HCT116 (cell line): ENCODE measurements around the gene HLA-DQB2. TPM values are rescaled to one million over a fixed set of nuclear protein-coding genes. Genes with fewer than 3 reads are reported as not detected.

Experiments used
- ATAC-seq: fragments of 200-7000 bp; cut with Tn5 transposase; 2 replicates; pipeline ENCODE4 v1.9.1; 2020; ENCODE audit warnings: mild to moderate bottlenecking, moderate library complexity
- BruUV-seq: library from RNA; stranded (reverse); fragments of 400-500 nt; replicated peaks from 2 replicates; lab custom pipeline; 2021; lab: Mats Ljungman, UMichigan
- CTCF ChIA-PET: fragments of 300-600 bp; sonication (Branson Sonifier 250); formaldehyde crosslinking; loops from one replicate; lab custom pipeline; 2021; ENCODE audit warnings: antibody characterized with exemption; lab: Charles Lee
- POLR2A ChIA-PET: fragments of 300-600, 350-600 bp; sonication (Branson Sonifier 250); formaldehyde crosslinking; loops from one replicate; lab custom pipeline; 2021; ENCODE audit warnings: antibody characterized with exemption; lab: Charles Lee
- RAD21 ChIA-PET, 2 experiments: fragments of 300-600 bp; sonication (Branson Sonifier 250); formaldehyde crosslinking; loops; one replicate each; lab custom pipeline; 2023; ENCODE audit warnings: low total read pairs in 2 of 2; ENCODE audit not compliant: uncharacterized antibody in 2 of 2, unreplicated experiment in 2 of 2, low non-redundant PET in 1 of 2; lab: Charles Lee
- DNase-seq: peaks from one replicate; pipeline ENCODE4 v3.0.0-alpha.2; 2010; ENCODE audit warnings: low read depth, low spot score
- H2AFZ ChIP-seq: fragments of 200-600 bp; shearing (Covaris generic), sonication (generic); 2 replicates; pipeline ENCODE4 v1.6.1; 2017; ENCODE audit warnings: low read depth, mixed run types, mixed read lengths, antibody characterized with exemption, low read length; ENCODE audit not compliant: poor library complexity, severe bottlenecking
- H3K27ac ChIP-seq: 2 replicates; pipeline ENCODE4 v1.5.1; 2012; ENCODE audit warnings: low read depth, low read length
- H3K27me3 ChIP-seq: fragments of 200-600 bp; sonication (generic); 2 replicates; pipeline ENCODE4 v1.6.1; 2016; ENCODE audit warnings: mixed run types, low read length, mixed read lengths; ENCODE audit not compliant: insufficient read depth
- H3K36me3 ChIP-seq, 2 experiments: fragments of 200-500 bp in 1 of 2; fragments of 200-600 bp in 1 of 2; sonication (Bioruptor generic) in 1 of 2; sonication (generic) in 1 of 2; 2 replicates each; pipeline versions ENCODE4 v1.5.1 to v1.6.1; 2014 to 2016; ENCODE audit warnings: low read length in 2 of 2, inconsistent platforms in 1 of 2, mixed read lengths in 1 of 2, mixed run types in 1 of 2; ENCODE audit not compliant: insufficient read depth in 2 of 2, control insufficient read depth in 1 of 2
- H3K4me1 ChIP-seq, 2 experiments: fragments of 200-600 bp in 1 of 2; sonication (generic) in 1 of 2; 2 replicates each; pipeline versions ENCODE4 v1.5.1 to v1.6.1; 2012 to 2017; ENCODE audit warnings: low read length in 2 of 2, inconsistent platforms in 1 of 2, mild to moderate bottlenecking in 1 of 2, mixed read lengths in 1 of 2, mixed run types in 1 of 2, moderate library complexity in 1 of 2; ENCODE audit not compliant: insufficient read depth in 2 of 2, control insufficient read depth in 1 of 2
- H3K4me2 ChIP-seq: fragments of 200-600 bp; sonication (generic); 2 replicates; pipeline ENCODE4 v1.6.1; 2017; ENCODE audit warnings: mixed run types, low read length, mixed read lengths
- H3K4me3 ChIP-seq, 2 experiments: fragments of 200-600 bp in 1 of 2; sonication (generic) in 1 of 2; replicated peaks in 1 of 2; 2 replicates each; pipeline ENCODE4 v1.5.1; 2011 to 2016; ENCODE audit warnings: low read length in 2 of 2, control low read depth in 1 of 2, low read depth in 1 of 2, mild to moderate bottlenecking in 1 of 2, mixed read lengths in 1 of 2, mixed run types in 1 of 2
- H3K79me2 ChIP-seq: fragments of 200-600 bp; sonication (generic); 2 replicates; pipeline ENCODE4 v1.6.1; 2017; ENCODE audit warnings: mild to moderate bottlenecking, mixed run types, low read length, moderate library complexity, mixed read lengths; ENCODE audit not compliant: insufficient read depth
- H3K9ac ChIP-seq: fragments of 200-600 bp; sonication (generic); 2 replicates; pipeline ENCODE4 v1.6.1; 2016; ENCODE audit warnings: low read length, mixed read lengths
- H3K9me2 ChIP-seq: fragments of 200-600 bp; sonication (generic), shearing (Covaris generic); 2 replicates; pipeline ENCODE4 v1.6.1; 2017; ENCODE audit warnings: mixed run types, mild to moderate bottlenecking, moderate library complexity; ENCODE audit not compliant: insufficient read depth
- H3K9me3 ChIP-seq, 2 experiments: fragments of 200-500 bp in 1 of 2; fragments of 200-600 bp in 1 of 2; sonication (Bioruptor generic) in 1 of 2; sonication (generic) in 1 of 2; 2 replicates each; pipeline ENCODE4 v1.6.1; 2014 to 2017; ENCODE audit warnings: low read length in 2 of 2, mixed read lengths in 2 of 2, inconsistent platforms in 1 of 2, low read depth in 1 of 2, mild to moderate bottlenecking in 1 of 2, mixed run types in 1 of 2, moderate library complexity in 1 of 2; ENCODE audit not compliant: control insufficient read depth in 1 of 2, insufficient read depth in 1 of 2
- H4K20me1 ChIP-seq: fragments of 200-600 bp; sonication (generic), shearing (Covaris generic); 2 replicates; pipeline ENCODE4 v1.6.1; 2017; ENCODE audit warnings: mixed run types, mild to moderate bottlenecking, moderate library complexity; ENCODE audit not compliant: insufficient read depth
- ATF3 ChIP-seq: IDR thresholded peaks from 2 replicates; pipeline ENCODE4 v1.6.1; 2012
- CBX3 ChIP-seq: IDR thresholded peaks from 2 replicates; pipeline ENCODE4 v1.6.1; 2012; ENCODE audit warnings: low read depth
- CEBPB ChIP-seq: IDR thresholded peaks from 2 replicates; pipeline ENCODE4 v1.6.1; 2012; ENCODE audit warnings: low read depth
- ELF1 ChIP-seq: IDR thresholded peaks from 2 replicates; pipeline ENCODE4 v1.6.1; 2012; ENCODE audit warnings: low read depth, borderline replicate concordance
- EZH2 ChIP-seq: fragments of 200-600 bp; sonication (generic); IDR thresholded peaks from 2 replicates; pipeline ENCODE4 v1.6.1; 2017; ENCODE audit warnings: antibody characterized with exemption, mixed run types
- EZH2phosphoT487 ChIP-seq: fragments of 200-600 bp; IDR thresholded peaks from 2 replicates; pipeline ENCODE4 v1.6.1; 2018; ENCODE audit warnings: antibody characterized with exemption, borderline replicate concordance
- FOSL1 ChIP-seq: IDR thresholded peaks from 2 replicates; pipeline ENCODE4 v1.6.1; 2012; ENCODE audit warnings: low read depth
- POLR2A ChIP-seq: IDR thresholded peaks from 2 replicates; pipeline ENCODE4 v1.7.0; 2011; ENCODE audit warnings: borderline replicate concordance; ENCODE audit not compliant: insufficient read depth, insufficient read length; ENCODE audit errors: extremely low read depth
- RAD21 ChIP-seq: IDR thresholded peaks from 2 replicates; pipeline ENCODE4 v1.6.1; 2012; ENCODE audit warnings: low read depth, mild to moderate bottlenecking
- REST ChIP-seq: IDR thresholded peaks from 2 replicates; pipeline ENCODE4 v1.6.1; 2012; ENCODE audit warnings: low read depth
- SIN3A ChIP-seq: IDR thresholded peaks from 2 replicates; pipeline ENCODE4 v1.6.1; 2012; ENCODE audit warnings: low read depth
- ZFX ChIP-seq: fragments of 450-650 bp; IDR thresholded peaks from 2 replicates; pipeline ENCODE4 v1.6.1; 2017
- intact Hi-C: fragments of 100-400 bp; cut with micrococcal nuclease; formaldehyde crosslinking; loops from 2 replicates; pipeline ENCODE4 v1.10.0; 2022
- total RNA-seq: library from RNA; stranded (reverse); gene quantifications from one replicate; pipeline ENCODE4 v1.2.1, GENCODE V29; 2021; ENCODE audit not compliant: unreplicated experiment
- TF ChIP-seq, protein P1 (sequence below): IDR thresholded peaks from 2 replicates; pipeline ENCODE4 v1.6.1; 2012

Gene HLA-DQB2
- total RNA-seq, 1 experiment from 2014 or later = 1.8 TPM

DNA sequence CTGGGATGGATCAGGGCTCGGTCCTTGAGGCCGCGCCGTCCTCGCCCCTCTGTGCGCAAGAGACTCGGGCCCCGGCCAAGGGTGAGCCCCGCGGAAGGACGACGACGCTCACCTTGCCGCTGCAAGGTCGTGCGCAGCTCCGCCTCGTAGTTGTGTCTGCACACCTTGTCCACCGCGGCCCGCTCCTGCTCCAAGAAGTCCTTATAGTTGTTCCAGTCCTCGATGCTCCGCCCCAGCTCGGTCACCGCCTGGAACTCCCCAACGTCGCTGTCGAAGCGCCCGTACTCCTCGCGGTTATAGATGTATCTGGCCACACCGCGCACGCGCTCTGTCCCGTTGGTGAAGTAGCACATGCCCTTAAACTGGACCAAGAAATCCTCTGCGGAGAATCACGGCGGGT lies 1.8 kb downstream of the HLA-DQB2 start:
- H3K27ac ChIP-seq = no peak overlapping the region
- H3K79me2 ChIP-seq = no peaks in the 10 kb centered on the region
- H3K4me2 ChIP-seq = no peak overlapping the region
- DNase-seq (no peak), ATAC-seq (no peak)
- ChIA-PET RAD21 (no interaction called here), POLR2A (no interaction called here), CTCF (no interaction called here)
- H3K4me1 ChIP-seq = no peaks in the 10 kb centered on the region
- TF ChIP-seq, protein P1, sequence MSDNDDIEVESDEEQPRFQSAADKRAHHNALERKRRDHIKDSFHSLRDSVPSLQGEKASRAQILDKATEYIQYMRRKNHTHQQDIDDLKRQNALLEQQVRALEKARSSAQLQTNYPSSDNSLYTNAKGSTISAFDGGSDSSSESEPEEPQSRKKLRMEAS = no peak
- no peak for TF ChIP-seq FOSL1
- no peak for TF ChIP-seq POLR2A
- no peak for TF ChIP-seq REST
- no peak for TF ChIP-seq CEBPB
- no peak overlapping the region for H2AFZ ChIP-seq
- H3K4me3 ChIP-seq = no peak overlapping the region
- H4K20me1 ChIP-seq = no peaks in the 10 kb centered on the region
- no peaks in the 10 kb centered on the region for H3K9me3 ChIP-seq
- no peaks in the 10 kb centered on the region for H3K36me3 ChIP-seq
- H3K9me2 ChIP-seq = no peaks in the 10 kb centered on the region
- no peak overlapping the region for H3K9ac ChIP-seq
- no TSS peak for BruUV-seq
- intact Hi-C loops = no loop called here
- H3K27me3 ChIP-seq = no peaks in the 10 kb centered on the region

DNA sequence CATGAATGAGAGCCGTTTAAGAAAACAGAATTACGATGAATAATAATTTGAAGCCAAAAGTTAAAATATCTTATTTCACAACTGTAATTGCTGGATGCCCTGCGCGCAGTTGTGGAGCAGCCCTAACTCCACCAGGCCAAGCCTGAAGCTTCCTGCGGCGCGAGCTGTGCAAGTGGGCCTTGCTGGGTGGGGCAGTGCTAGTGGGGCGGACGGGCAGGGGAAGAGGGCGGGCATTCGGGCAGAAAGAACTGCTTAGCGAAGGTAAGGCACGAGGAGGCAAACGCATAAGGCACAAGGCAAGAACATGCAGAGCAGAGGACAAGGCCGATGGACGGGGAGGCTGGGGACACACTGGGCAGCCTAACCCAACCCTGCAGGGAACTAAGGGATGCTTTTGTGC lies 2.3 kb downstream of the HLA-DQB2 start:
- Histone ChIP-seq H3K9me2 (no peaks in the 10 kb centered on the region), H3K27ac (no peak overlapping the region), H3K27me3 (no peaks in the 10 kb centered on the region), H3K4me2 (no peak overlapping the region), H3K9ac (no peak overlapping the region), H3K36me3 (no peaks in the 10 kb centered on the region), H3K4me1 (no peaks in the 10 kb centered on the region), H3K4me3 (no peak overlapping the region), H2AFZ (no peak overlapping the region), H4K20me1 (no peaks in the 10 kb centered on the region), H3K79me2 (no peaks in the 10 kb centered on the region), H3K9me3 (no peaks in the 10 kb centered on the region)
- POLR2A ChIA-PET = no interaction called here
- RAD21 ChIA-PET = no interaction called here
- CTCF ChIA-PET = interaction anchor here (1.3 kb wide), 1 partner anchor 97 kb away, joined by 3 read pairs; no protein-coding TSS in a partner anchor
- intact Hi-C loops = no loop called here
- DNase-seq = no peak
- no TSS peak for BruUV-seq
- ATAC-seq = no peak
- TF ChIP-seq RAD21 (no peak), ZFX (no peak), POLR2A (no peak), ATF3 (no peak), CBX3 (no peak), FOSL1 (no peak), ELF1 (no peak), EZH2phosphoT487 (no peak), EZH2 (no peak), REST (no peak), SIN3A (no peak)
